GM06990 (cell line): ENCODE measurements around the gene SLC44A5.

ENCODE experiments used
- DNase-seq: peaks from one replicate; pipeline ENCODE4 v3.0.0-alpha.2; 2011; ENCODE audit not compliant: insufficient read length; ENCODE audit errors: extremely low read depth
- H3K27me3 ChIP-seq: replicated peaks from 2 replicates; pipeline ENCODE4 v1.6.0; 2011; ENCODE audit warnings: low read length; ENCODE audit not compliant: control insufficient read depth, insufficient read depth
- H3K36me3 ChIP-seq: 2 replicates; pipeline ENCODE4 v1.5.1; 2011; ENCODE audit warnings: low read length; ENCODE audit not compliant: control insufficient read depth, insufficient read depth
- H3K4me3 ChIP-seq: replicated peaks from 2 replicates; pipeline ENCODE4 v1.5.1; 2011; ENCODE audit warnings: low read depth, mild to moderate bottlenecking, control low read depth, low read length
- CTCF ChIP-seq: IDR thresholded peaks from 2 replicates; pipeline ENCODE4 v1.5.1; 2011; ENCODE audit warnings: low read length, control low read depth, mild to moderate bottlenecking, inconsistent platforms; ENCODE audit not compliant: insufficient read depth, poor library complexity, severe bottlenecking

Gene SLC44A5

GRCh38 chr1:75616436-75617433 lies 5.8 kb upstream of the SLC44A5 start:
- DNase-seq: no peak
- Histone ChIP-seq H3K27me3 (no peaks in the 10 kb centered on the region; the same call in 1 of the 2 replicates), H3K4me3 (no peak overlapping the region), H3K36me3 (no peaks in the 10 kb centered on the region)
- TF ChIP-seq CTCF: no peak

DNA sequence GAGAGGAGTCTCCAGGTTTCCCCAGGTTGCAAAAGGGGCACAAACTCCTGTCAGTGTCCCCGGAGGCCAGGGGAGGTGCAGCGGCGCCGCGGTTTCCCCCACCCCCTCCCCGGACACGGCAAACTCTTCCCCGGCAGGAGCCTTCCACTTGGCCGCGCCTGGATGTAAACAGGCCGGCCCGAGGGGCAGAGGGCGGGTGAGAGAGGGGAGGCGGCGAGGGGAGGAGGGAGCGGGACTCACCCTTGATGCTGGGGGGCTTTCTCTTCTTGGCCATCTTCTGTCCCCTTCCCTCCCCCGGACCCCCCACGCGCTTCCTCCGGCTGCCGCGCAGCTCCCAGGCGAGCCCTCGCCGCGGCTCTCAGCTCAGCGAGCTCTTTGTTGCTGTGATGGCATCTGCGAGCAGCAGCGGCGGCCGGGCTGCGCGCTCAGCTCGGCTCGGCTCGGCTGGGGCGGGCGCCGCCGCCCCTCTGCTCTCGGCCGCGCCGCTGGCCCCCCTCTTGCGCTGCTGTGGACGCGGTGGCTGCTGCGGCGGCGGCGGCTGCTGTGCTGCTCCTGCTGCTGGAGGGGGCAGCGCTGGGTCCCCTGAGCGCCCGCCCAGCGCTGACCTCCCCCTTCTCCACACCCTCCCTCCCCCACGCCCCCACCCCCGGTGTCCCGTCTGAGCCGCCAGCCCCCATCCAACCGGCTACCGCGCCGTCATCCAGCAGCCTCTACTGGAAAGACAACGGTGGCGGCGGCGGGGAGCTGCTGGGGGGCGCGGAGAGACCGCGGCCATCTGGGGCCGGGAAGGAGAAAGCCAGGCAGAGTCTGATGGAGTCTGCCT lies 4.9 kb upstream of the SLC44A5 start:
- H3K36me3 ChIP-seq: no peaks in the 10 kb centered on the region
- H3K4me3 ChIP-seq: peak overlapping the region; percentile 50
- TF ChIP-seq CTCF: no peak
- H3K27me3 ChIP-seq: no peaks in the 10 kb centered on the region; the same call in 1 of the 2 replicates
- DNase-seq: peak; percentile 24

- H3K36me3 ChIP-seq: no peaks in the 10 kb centered on the region
- H3K27me3 ChIP-seq: no peaks in the 10 kb centered on the region; the same call in 1 of the 2 replicates
- no peak overlapping the region for H3K4me3 ChIP-seq
- TF ChIP-seq CTCF: no peak
- no peak for DNase-seq
Measured at GRCh38 chr1:75614399-75614756, 3.5 kb upstream of the SLC44A5 start.

- no peak for TF ChIP-seq CTCF
- no peaks in the 10 kb centered on the region; the same call in 1 of the 2 replicates for H3K27me3 ChIP-seq
- no peak overlapping the region for H3K4me3 ChIP-seq
- H3K36me3 ChIP-seq: no peaks in the 10 kb centered on the region
- no peak for DNase-seq
Measured at GRCh38 chr1:75613916-75614315, 3.0 kb upstream of the SLC44A5 start.

DNA sequence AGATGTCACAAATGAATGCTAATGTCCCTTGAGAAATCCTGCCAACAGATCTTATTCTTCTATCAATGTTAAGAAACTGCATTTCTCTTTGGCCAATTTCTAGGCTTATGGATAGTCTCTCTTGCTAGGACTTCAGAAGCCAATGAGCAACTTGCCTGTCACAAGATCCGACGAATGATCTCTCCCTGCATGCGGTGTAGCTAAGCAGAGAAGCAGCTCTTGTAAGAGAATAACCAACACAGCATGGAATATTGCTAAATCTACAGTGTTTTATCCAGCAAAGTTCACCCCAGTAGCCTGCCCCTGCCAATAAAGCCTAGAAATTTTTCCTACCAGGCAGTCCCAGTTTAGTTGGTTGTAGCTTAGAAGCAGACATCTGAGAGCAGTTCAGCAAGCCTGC lies 2.1 kb upstream of the SLC44A5 start:
- no peak for TF ChIP-seq CTCF

More for the DNA sequence above, 2.1 kb upstream of the SLC44A5 start:
- Histone ChIP-seq H3K4me3 (no peak overlapping the region), H3K27me3 (no peaks in the 10 kb centered on the region; the same call in 1 of the 2 replicates), H3K36me3 (no peaks in the 10 kb centered on the region)
- no peak for DNase-seq
